ENCODE measurements around the gene EVPL.

Gene EVPL

GRCh38 chr17:76040376-76040775, 13.3 kb upstream of the EVPL start:
- H3K4me3 ChIP-seq: no peak overlapping the region
- no peak for TF ChIP-seq CTCF (IDR thresholded peaks at IDR 0.05)
- H3K9me3 ChIP-seq: no peaks in the 10 kb centered on the region
- H3K4me1 ChIP-seq: no peaks in the 10 kb centered on the region
- intact Hi-C loops (cut with DNase I; ENCODE audit: low total_unique reads): no loop called here
- DNase-seq: no peak
- no peak overlapping the region for H3K27ac ChIP-seq
- H3K36me3 ChIP-seq: peaks cover 63 to 72% (median 71%) of the 10 kb centered on the region in 3 donors
- H3K27me3 ChIP-seq: no peaks in the 10 kb centered on the region

GRCh38 chr17:76039121-76039520, 12.0 kb upstream of the EVPL start:
- no peak for TF ChIP-seq CTCF (IDR thresholded peaks at IDR 0.05)
- Histone ChIP-seq H3K9me3 (no peaks in the 10 kb centered on the region), H3K4me1 (no peaks in the 10 kb centered on the region), H3K36me3 (peaks cover 51 to 60% (median 59%) of the 10 kb centered on the region in 3 donors), H3K27me3 (no peaks in the 10 kb centered on the region), H3K4me3 (no peak overlapping the region), H3K27ac (no peak overlapping the region)
- intact Hi-C loops (cut with DNase I; ENCODE audit: low total_unique reads): no loop called here
- DNase-seq: no peak

- no peak overlapping the region for H3K27ac ChIP-seq
- no peaks in the 10 kb centered on the region for H3K27me3 ChIP-seq
- H3K4me1 ChIP-seq: no peaks in the 10 kb centered on the region
- TF ChIP-seq CTCF (IDR thresholded peaks at IDR 0.05): no peak
- no peak for DNase-seq
- H3K4me3 ChIP-seq: no peak overlapping the region
- no peaks in the 10 kb centered on the region for H3K9me3 ChIP-seq
- peaks cover 40 to 49% (median 48%) of the 10 kb centered on the region in 3 donors for H3K36me3 ChIP-seq
- intact Hi-C loops (cut with DNase I; ENCODE audit: low total_unique reads): no loop called here
Measured at GRCh38 chr17:76038050-76038449, 10.9 kb upstream of the EVPL start.

- TF ChIP-seq CTCF (IDR thresholded peaks at IDR 0.05): no peak
- Histone ChIP-seq H3K27me3 (no peaks in the 10 kb centered on the region), H3K36me3 (peaks cover 30 to 35% (median 34%) of the 10 kb centered on the region in 3 donors), H3K9me3 (no peaks in the 10 kb centered on the region), H3K4me3 (no peak overlapping the region), H3K4me1 (no peaks in the 10 kb centered on the region), H3K27ac (no peak overlapping the region)
- no peak for DNase-seq
- intact Hi-C loops (cut with DNase I; ENCODE audit: low total_unique reads): no loop called here
Measured at GRCh38 chr17:76036497-76037261, 9.6 kb upstream of the EVPL start.

GRCh38 chr17:76034428-76035350, 7.6 kb upstream of the EVPL start:
- Histone ChIP-seq H3K4me3 (no peak overlapping the region), H3K4me1 (no peaks in the 10 kb centered on the region), H3K9me3 (no peaks in the 10 kb centered on the region), H3K36me3 (peaks cover 10 to 15% (median 15%) of the 10 kb centered on the region in 3 donors), H3K27ac (no peak overlapping the region), H3K27me3 (no peaks in the 10 kb centered on the region)
- DNase-seq: no peak
- no peak for TF ChIP-seq CTCF (IDR thresholded peaks at IDR 0.05)
- intact Hi-C loops (cut with DNase I; ENCODE audit: low total_unique reads): no loop called here
